Panc1 (cell line): ENCODE data around the gene EHMT2.

Experiments
- CTCF ChIP-seq: fragments of 450-650 bp; IDR thresholded peaks from 2 replicates; pipeline ENCODE4 v1.5.1; 2017; ENCODE audit warnings: mild to moderate bottlenecking
- POLR2AphosphoS5 ChIP-seq: IDR thresholded peaks from 2 replicates; pipeline ENCODE4 v1.6.1; 2012; ENCODE audit warnings: mild to moderate bottlenecking, low read depth, low read length, moderate library complexity
- SIN3A ChIP-seq: IDR thresholded peaks from 2 replicates; pipeline ENCODE4 v1.6.1; 2012; ENCODE audit warnings: low read depth, mild to moderate bottlenecking, low read length, moderate library complexity, borderline replicate concordance; ENCODE audit not compliant: insufficient read depth
- TF ChIP-seq, protein P1 (sequence below), 2 experiments: IDR thresholded peaks; 2 replicates each; pipeline ENCODE4 v1.6.1; 2011 to 2012; ENCODE audit warnings: low read depth in 2 of 2, control low read depth in 1 of 2, low read length in 1 of 2, mild to moderate bottlenecking in 1 of 2, moderate library complexity in 1 of 2; ENCODE audit not compliant: insufficient read depth in 1 of 2

GRCh38 chr6:31930962-31931361 lies 33.5 kb upstream of the EHMT2 start:
- TF ChIP-seq CTCF (no peak), POLR2AphosphoS5 (no peak), SIN3A (no peak)
- TF ChIP-seq, protein P1, sequence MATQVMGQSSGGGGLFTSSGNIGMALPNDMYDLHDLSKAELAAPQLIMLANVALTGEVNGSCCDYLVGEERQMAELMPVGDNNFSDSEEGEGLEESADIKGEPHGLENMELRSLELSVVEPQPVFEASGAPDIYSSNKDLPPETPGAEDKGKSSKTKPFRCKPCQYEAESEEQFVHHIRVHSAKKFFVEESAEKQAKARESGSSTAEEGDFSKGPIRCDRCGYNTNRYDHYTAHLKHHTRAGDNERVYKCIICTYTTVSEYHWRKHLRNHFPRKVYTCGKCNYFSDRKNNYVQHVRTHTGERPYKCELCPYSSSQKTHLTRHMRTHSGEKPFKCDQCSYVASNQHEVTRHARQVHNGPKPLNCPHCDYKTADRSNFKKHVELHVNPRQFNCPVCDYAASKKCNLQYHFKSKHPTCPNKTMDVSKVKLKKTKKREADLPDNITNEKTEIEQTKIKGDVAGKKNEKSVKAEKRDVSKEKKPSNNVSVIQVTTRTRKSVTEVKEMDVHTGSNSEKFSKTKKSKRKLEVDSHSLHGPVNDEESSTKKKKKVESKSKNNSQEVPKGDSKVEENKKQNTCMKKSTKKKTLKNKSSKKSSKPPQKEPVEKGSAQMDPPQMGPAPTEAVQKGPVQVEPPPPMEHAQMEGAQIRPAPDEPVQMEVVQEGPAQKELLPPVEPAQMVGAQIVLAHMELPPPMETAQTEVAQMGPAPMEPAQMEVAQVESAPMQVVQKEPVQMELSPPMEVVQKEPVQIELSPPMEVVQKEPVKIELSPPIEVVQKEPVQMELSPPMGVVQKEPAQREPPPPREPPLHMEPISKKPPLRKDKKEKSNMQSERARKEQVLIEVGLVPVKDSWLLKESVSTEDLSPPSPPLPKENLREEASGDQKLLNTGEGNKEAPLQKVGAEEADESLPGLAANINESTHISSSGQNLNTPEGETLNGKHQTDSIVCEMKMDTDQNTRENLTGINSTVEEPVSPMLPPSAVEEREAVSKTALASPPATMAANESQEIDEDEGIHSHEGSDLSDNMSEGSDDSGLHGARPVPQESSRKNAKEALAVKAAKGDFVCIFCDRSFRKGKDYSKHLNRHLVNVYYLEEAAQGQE (IDR thresholded peaks at IDR 0.05; ENCODE audit: insufficient read depth in 1 of 2, low read depth in 2 of 2, low read length in 1 of 2), result no peak
